Gastroesophageal sphincter (tissue), 4 donors: ENCODE data around the gene THSD4. TPM values are rescaled to one million over a fixed set of nuclear protein-coding genes. Genes with fewer than 3 reads are reported as not detected.

Experiments used
- ATAC-seq: fragments of 150-250 bp; one replicate; pipeline ENCODE4 v1.9.1; 2016; ENCODE audit warnings: mild to moderate bottlenecking, moderate library complexity
- H3K27ac ChIP-seq, 4 donors: fragments of 200-600 bp; sonication (generic) in 3 of 4; 1 replicate in 3 of 4; 2 replicates in 1 of 4; pipeline ENCODE4 v1.5.1; 2016 to 2019
- H3K27me3 ChIP-seq: fragments of 200-600 bp; sonication (generic); one replicate; pipeline ENCODE4 v1.5.1; 2019
- H3K36me3 ChIP-seq, 2 donors: fragments of 200-600 bp; sonication (generic); one replicate each; pipeline ENCODE4 v1.5.1; 2019; ENCODE audit warnings: control low read depth in 1 of 2
- H3K4me1 ChIP-seq, 3 donors: fragments of 200-600 bp; sonication (generic); 1 replicate in 2 of 3; 2 replicates in 1 of 3; pipeline ENCODE4 v1.5.1; 2016 to 2019; ENCODE audit warnings: control low read depth in 2 of 3
- H3K4me3 ChIP-seq, 2 donors: fragments of 200-600 bp; sonication (generic); one replicate each; pipeline ENCODE4 v1.5.1; 2019; ENCODE audit warnings: mild to moderate bottlenecking in 1 of 2, moderate library complexity in 1 of 2
- H3K9me3 ChIP-seq, 3 donors: fragments of 200-600 bp; sonication (generic); one replicate each; pipeline ENCODE4 v1.5.1; 2017 to 2019; ENCODE audit warnings: control low read depth in 2 of 3
- CTCF ChIP-seq, 4 experiments: fragments of 200-600 bp in 2 of 4; fragments of 450-650 bp in 2 of 4; sonication (generic) in 1 of 4; IDR thresholded peaks; one replicate each; pipeline ENCODE4 v1.5.1; 2017 to 2019; ENCODE audit warnings: antibody characterized with exemption in 4 of 4, mild to moderate bottlenecking in 2 of 4, moderate library complexity in 2 of 4
- EP300 ChIP-seq: sonication (generic); formaldehyde crosslinking; IDR thresholded peaks from one replicate; pipeline ENCODE4 v1.6.1; 2017; ENCODE audit warnings: antibody characterized with exemption, mild to moderate bottlenecking
- POLR2A ChIP-seq, 2 donors: fragments of 450-650 bp; IDR thresholded peaks; one replicate each; pipeline ENCODE4 v1.6.1; 2017; ENCODE audit warnings: antibody characterized with exemption in 2 of 2, mild to moderate bottlenecking in 2 of 2, moderate library complexity in 1 of 2
- POLR2AphosphoS5 ChIP-seq: sonication (generic); formaldehyde crosslinking; IDR thresholded peaks from one replicate; pipeline ENCODE4 v1.6.1; 2017; ENCODE audit warnings: antibody characterized with exemption
- WGBS, 2 donors: methylation state at CpG; one replicate each; pipeline ENCODE4 v1.1.5; 2018; ENCODE audit warnings: low coverage in 1 of 2; 5-methylcytosine and 5-hydroxymethylcytosine counted together
- total RNA-seq, 4 donors: library from RNA; depleted of rRNA; stranded (reverse); fragments of >200 nt; gene quantifications; one replicate each; pipeline ENCODE4 v1.1.0, GENCODE V29; 2016

THSD4 gene
- total RNA-seq, 4 donors from 2014 or later, result 4.6 to 28.5 (median 17.6) TPM

GRCh38 chr15:71194286-71194685, 79.0 kb downstream of the THSD4 start:
- Histone ChIP-seq H3K9me3 (no peaks in the 10 kb centered on the region), H3K4me3 (no peak overlapping the region), H3K36me3 (no peaks in the 10 kb centered on the region), H3K27ac (no peak overlapping the region), H3K27me3 (no peaks in the 10 kb centered on the region), H3K4me1 (peaks cover 0 to 10% (median 0%) of the 10 kb centered on the region in 3 donors)
- WGBS, 2 donors, result 75% methylated on average over 4 of the region's 6 CpGs; no CpG with 5 or more reads in 1 of the 2 donors
- ATAC-seq, result no peak
- TF ChIP-seq POLR2AphosphoS5 (no peak), POLR2A (IDR thresholded peaks at IDR 0.05) (no peak), EP300 (no peak), CTCF (IDR thresholded peaks at IDR 0.05) (no peak)

GRCh38 chr15:71195242-71195641, 80.0 kb downstream of the THSD4 start:
- H3K36me3 ChIP-seq, result no peaks in the 10 kb centered on the region
- no peak for ATAC-seq
- H3K9me3 ChIP-seq, result no peaks in the 10 kb centered on the region
- no peak overlapping the region for H3K27ac ChIP-seq
- 100% methylated on average over 1 of the region's 1 CpG for WGBS, 2 donors
- H3K4me1 ChIP-seq, result peaks cover 0 to 10% (median 0%) of the 10 kb centered on the region in 3 donors
- no peak overlapping the region for H3K4me3 ChIP-seq
- TF ChIP-seq CTCF (IDR thresholded peaks at IDR 0.05) (no peak), POLR2A (IDR thresholded peaks at IDR 0.05) (no peak), POLR2AphosphoS5 (no peak), EP300 (no peak)
- no peaks in the 10 kb centered on the region for H3K27me3 ChIP-seq

DNA sequence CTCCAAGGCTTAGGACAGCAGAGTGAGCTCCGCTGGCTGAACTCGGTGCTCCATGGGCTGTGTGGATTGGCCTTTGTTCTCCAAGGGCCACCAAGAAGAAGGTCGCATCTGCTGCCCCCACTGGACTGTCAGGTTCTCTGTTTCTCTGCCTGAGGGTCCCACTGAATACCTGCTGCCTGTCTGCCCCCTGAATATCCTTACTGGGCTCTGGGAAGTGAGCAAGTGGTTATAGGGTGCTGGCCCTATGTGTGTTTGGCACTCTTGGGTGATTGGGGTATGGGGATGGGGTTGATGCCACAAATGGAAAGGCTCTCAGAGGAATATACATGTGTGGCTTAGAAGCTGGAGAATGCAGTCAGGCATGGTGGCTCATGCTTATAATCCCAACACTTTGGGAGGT, 82.3 kb downstream of the THSD4 start:
- Histone ChIP-seq H3K27me3 (no peaks in the 10 kb centered on the region), H3K27ac (no peak overlapping the region), H3K4me3 (no peak overlapping the region), H3K36me3 (no peaks in the 10 kb centered on the region), H3K9me3 (no peaks in the 10 kb centered on the region), H3K4me1 (peaks cover 0 to 10% (median 0%) of the 10 kb centered on the region in 3 donors)
- WGBS, 2 donors, result no CpG with 5 or more reads among the region's 3 CpGs
- no peak for TF ChIP-seq POLR2A (IDR thresholded peaks at IDR 0.05)
- ATAC-seq, result no peak

DNA sequence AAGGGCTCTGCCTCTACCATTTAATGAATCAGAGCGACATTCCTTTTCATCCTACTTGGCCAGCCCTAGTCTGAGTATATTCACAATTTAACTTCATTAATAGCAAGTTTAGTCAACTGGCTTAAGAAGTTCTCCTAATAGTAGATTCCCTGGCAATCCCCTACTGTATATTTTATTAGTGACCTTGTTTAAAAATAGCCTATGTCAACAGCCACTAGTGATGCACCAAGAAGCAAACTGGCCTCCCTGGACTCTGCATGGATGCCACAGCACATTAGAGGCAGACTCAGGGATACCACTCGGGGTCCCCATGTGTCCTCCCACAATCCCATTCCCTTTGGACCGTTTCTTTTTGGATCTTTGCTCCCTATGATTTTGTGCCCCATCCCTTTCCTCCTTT, 83.6 kb downstream of the THSD4 start:
- H3K9me3 ChIP-seq, result no peaks in the 10 kb centered on the region

GRCh38 chr15:71199384-71200351, 84.4 kb downstream of the THSD4 start:
- Histone ChIP-seq H3K4me3 (no peak overlapping the region), H3K27ac (no peak overlapping the region), H3K36me3 (no peaks in the 10 kb centered on the region), H3K9me3 (no peaks in the 10 kb centered on the region), H3K27me3 (no peaks in the 10 kb centered on the region), H3K4me1 (peaks cover 0 to 19% (median 0%) of the 10 kb centered on the region in 3 donors)
- 67 to 73% methylated on average over 6 of the region's 6 CpGs for WGBS, 2 donors
- no peak for TF ChIP-seq EP300
- TF ChIP-seq CTCF (IDR thresholded peaks at IDR 0.05), result no peak
- no peak for TF ChIP-seq POLR2AphosphoS5
- no peak for TF ChIP-seq POLR2A (IDR thresholded peaks at IDR 0.05)
- ATAC-seq, result peak; percentile 34

More for the DNA sequence above, 83.6 kb downstream of the THSD4 start:
- no peak overlapping the region for H3K4me3 ChIP-seq
- WGBS, 2 donors, result 58 to 61% methylated on average over 2 to 3 of the region's 3 CpGs
- no peaks in the 10 kb centered on the region for H3K27me3 ChIP-seq
- peaks cover 0 to 14% (median 0%) of the 10 kb centered on the region in 3 donors for H3K4me1 ChIP-seq
- H3K36me3 ChIP-seq, result no peaks in the 10 kb centered on the region
- H3K27ac ChIP-seq, result no peak overlapping the region
- no peak for ATAC-seq
- TF ChIP-seq EP300 (no peak), CTCF (IDR thresholded peaks at IDR 0.05) (no peak), POLR2AphosphoS5 (no peak), POLR2A (IDR thresholded peaks at IDR 0.05) (no peak)
